ENCODE results near the gene CRABP1.

Gene CRABP1

DNA sequence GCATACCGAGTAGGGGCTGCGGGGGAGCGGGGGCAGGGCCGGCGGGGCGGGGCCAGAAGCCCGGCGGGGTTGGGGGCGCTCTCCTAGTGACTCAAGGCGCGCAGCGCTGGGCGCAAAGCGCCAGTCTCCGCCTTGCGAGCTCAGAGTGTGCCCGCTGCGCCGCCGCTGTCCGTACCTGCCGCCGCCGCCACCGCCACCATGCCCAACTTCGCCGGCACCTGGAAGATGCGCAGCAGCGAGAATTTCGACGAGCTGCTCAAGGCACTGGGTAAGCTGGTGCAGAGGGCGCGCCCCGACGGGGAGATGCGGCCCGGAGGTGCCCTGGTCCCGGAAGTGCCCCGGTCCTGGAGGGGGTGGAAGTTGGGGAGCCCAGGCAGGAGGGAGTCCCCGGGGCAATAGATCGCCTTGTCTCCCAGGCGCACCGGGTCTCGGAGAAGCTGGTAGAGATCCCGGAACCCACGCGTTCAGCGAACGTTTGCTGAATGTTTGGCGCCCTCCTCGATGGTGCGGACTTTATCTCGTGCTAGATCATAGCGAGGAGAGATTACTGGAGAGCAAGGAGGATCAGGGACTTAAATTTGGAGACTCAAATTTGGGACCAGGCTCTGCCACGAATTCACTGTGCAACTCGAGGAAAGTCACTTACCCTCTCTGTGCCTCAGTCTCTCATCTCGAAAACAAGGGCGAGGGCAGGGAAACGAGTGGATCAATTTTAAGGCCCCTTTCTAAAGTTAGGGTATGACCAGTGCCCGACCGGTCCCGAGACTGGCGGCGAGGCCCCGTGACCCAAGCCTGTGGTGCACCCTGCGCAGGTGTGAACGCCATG lies at the start of gene CRABP1:
Gene CRABP1 (plus strand): TSS at position 123 of the 826 bp plus-strand sequence. CDS start 76 bp downstream, at position 199.
- peak; percentile 9 for DNase-seq

DNA sequence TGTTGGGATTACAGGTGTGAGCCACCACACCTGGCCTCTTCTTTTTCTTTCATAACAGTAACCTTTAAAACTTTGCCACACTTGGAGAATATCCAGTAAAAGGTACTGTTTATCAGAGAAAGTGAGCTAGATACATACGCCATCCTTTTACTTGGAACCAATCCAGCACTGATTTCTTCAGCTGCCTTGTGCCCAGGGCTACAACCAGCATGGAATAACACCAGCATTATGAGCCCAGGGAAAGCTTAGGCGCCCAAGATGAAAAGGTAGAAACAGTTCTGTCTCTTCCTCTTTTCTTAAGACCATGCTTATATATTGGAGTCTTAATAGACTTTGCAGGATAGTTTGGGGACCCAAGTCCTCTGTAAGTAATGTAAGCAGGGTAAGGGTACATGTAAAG lies 49.1 kb upstream of the CRABP1 start:
- DNase-seq: no peak

DNA sequence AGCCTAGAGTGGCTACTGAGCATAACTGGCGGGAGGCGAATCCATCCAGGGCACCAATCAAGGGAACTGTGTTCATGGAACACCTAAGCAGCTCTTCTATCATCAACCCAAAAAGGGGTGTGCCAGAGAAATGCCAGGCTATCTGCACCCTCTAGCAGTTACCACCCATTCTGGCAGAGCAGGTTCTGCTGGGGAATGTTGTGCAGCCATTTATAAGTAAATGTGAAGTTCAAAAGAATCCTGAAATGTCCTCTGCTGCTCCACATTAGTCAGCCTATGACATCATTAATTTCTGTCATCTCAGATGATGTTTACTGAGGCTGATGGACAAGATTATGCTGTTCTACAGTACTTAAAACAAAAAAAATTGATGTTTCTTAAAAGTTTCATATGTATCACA lies 48.5 kb upstream of the CRABP1 start:
- no peak for DNase-seq

DNA sequence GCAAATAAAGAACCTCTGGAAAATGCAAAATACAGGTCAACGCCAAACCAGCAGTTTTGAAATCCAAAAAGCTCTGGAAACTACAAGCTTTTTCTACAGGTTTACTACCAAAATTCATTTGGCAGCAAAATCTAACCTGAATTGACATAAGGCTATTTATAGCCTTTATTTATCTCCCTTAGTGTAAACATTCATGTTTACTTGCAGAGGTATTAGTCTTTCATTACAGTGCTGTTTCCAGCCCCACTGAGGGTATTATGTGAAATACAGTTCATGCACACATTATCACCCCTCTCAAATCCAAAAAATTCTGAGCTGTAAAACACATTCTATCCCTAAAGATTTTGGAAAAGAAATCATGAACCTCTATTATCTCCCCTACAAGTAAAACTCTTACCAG lies 47.9 kb upstream of the CRABP1 start:
- DNase-seq: no peak

DNA sequence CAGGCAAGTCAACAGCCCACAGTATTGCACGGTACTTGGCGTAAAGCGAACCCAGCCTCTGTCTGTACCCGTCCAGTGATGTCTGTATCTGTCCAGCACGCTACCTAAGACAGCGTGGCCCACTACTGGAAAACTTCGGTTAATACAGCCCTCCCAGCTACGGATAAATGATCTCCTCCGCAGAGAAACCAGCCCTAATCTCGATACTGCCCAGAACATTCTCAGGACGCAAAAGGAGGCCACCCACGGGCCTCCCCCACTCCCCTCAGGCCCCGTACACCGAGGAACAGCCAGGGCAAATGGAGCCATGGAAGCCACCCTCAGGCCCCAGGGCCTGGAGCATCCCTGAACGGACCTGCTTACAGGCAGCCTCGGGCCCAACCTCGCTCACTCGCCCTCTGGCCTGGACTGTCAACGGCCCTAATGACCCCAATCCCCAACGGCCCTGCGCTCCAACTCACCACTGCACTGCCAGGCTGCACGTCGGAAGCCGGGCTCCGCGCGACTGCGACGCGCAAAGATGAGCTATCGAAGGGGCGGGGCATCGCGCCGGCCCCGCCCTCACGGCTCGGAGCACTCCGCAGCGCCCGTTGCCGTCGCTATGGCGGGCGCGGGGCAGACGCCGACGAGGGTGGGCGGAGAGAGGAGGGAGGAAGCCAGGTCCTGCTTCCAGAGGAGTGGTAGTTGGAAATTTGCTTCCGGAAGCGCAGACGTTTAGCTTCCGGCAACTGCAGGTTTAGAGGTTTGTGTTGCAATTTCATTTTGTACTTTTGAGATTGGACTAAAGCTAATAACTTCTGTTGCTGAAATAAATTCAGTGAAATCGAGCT lies 40.8 kb upstream of the CRABP1 start, which contains the start of gene SKIC8:
Gene SKIC8 (minus strand): TSS at position 509 of the 830 bp plus-strand sequence. CDS start 3,923 bp downstream, outside the sequence.
- DNase-seq: peak; percentile 86

DNA sequence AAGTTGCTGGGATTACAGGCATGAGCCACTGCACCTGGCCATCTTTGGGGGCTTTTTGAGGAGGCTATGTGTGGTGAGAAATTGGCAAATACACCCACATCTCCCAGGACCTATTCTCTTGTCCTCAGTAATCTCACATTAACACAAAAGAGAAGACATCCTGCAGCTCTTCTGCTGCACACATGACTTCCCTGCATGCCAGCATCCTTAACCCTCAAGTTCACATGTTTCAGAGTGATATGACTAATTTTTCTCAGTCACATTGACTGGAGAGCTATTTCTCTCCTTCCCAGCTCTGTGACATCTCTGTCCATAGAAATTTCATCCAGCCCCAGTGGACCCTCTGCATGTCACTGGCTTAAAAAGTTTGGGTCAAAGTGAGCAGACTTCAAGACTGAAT lies 38.8 kb upstream of the CRABP1 start:
- no peak for DNase-seq

DNA sequence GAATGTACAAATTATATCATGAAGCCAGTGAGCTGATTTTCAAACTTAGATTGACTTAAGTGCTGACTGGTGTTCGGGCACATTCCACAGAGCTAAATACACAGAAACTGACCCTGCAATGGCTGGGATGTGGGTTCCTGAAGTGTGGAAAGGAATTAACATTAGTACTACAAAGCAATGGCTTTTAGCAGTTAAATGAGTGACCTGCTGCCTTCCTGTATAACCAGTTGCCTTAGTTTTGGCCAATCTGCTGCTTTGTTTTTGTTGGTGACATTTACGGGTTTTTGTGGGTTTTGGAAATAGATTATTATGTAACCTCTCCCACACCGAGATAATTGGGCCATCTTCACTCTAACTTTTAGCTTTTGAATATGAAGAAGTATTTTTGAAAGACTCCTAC lies 38.3 kb upstream of the CRABP1 start:
- DNase-seq: no peak

DNA sequence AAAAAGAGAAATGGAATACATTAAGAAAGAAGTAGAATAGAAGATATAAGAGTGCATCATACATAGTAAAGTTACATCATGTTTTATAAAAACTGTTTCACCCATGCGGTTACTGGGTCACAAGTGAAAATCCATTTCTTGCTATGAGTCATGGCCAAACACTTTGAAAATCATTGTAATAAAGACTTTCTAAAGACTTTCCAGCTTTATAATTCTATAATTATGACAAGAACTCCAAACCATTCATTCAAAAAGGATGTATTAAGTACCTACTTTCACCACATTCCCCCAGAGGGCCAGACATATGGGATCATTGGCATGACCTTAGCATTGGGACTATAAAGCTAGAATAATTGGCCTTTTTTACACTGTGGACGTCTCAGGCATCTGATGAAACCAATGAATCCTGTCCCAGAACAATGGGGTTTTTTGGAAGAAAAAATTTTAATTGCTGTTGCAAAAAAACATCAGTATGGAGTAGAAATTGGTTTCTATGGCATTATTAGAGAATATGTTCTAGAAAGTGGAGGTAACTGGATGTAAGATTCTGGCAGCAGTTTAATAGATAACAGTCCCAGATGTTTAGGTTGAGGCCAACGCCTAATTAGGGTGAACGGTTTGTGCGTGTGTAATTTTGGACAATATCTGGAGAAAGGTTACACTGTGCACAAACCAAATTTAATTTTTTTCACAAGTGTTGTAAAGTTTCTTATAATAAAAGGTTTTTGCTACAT lies 37.4 kb upstream of the CRABP1 start:
- DNase-seq: no peak

DNA sequence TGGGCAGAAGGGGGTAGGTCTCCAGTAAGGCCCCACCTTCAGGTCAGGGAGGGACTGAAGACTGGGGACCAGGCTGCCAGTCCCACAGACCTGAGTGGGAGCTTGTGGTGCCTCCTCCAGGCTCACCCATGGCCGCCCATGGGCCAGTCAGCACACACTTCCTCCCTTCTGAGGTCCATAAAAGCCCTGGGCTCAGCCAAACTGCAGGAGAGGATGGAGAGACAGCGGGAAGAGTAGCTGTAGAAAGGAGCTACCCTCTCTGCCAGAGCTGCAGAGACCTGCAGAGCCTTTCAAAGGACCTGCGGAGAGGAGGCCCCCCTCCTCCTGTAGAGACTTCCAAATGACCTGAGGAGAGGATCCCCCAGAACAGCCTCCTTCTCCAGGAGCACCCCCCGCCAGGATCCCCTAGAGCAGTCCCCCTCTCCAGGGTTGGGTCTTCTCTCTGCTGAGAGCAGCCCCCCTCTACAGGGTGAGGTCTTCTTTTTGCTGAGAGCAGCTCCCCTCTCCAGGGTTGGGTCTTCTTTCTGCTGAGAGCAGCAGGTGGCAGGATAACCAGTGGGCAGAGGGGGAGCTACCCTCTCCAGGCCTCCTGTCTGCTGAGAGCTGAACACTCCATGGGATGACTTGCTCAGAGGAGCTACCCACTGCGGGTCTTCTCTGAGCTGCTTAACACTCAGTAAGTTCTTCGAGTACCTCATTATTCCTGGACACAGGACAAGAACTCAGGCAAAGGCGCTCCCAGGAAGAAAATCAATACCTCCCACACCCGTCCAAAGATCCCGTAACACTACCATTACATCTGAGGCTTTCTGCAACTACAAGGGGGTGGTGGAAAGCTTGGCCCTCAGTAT lies 35.7 kb upstream of the CRABP1 start:
- DNase-seq: no peak

DNA sequence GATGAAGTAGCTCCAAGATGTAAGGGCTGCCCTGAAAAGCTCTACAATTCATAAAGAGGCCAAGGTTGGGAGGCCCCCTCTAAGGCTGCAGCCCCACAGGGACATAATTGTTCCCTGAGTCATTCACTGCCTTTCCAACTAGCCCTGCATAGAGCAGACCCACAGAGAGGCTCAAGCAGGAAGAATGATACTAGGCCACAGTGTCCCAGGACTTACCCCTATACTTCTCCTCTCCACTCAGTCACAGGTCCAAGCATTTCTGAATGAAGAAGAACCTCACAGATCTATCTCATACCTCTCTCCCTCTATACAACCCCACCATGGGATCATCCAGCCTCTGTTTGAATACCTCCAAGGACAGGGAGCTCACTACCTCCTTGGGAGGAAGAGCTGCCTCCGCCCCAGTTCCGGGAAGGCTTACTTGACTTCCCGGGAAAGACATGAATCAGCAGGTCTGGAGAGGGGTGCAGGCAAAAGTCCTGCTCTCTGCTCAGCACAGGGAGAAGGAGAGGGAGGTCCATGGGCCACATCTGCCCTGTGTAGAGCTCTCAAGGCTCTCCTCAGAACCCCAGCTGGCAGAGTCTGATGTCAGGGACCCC lies 33.9 kb upstream of the CRABP1 start:
- DNase-seq: no peak

DNA sequence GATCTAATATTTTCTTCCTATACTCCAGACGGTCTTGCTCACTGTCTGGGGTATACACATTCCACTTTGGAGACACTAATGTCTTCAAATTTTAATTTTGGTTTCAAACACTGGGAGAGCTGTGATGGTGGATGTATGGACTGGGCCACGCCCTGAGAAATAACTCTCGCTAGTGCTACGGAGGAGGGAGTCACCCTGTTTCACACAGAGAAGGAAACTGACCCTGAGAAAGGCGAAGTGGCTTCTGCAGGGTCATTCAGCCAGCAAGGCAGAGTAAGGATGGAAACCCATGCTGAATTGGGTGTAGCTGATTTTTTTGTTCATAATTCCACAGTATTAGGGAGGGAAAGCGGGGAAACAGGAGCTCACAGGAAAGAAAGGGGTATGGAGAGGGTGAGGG lies 32.2 kb upstream of the CRABP1 start:
- no peak for DNase-seq

DNA sequence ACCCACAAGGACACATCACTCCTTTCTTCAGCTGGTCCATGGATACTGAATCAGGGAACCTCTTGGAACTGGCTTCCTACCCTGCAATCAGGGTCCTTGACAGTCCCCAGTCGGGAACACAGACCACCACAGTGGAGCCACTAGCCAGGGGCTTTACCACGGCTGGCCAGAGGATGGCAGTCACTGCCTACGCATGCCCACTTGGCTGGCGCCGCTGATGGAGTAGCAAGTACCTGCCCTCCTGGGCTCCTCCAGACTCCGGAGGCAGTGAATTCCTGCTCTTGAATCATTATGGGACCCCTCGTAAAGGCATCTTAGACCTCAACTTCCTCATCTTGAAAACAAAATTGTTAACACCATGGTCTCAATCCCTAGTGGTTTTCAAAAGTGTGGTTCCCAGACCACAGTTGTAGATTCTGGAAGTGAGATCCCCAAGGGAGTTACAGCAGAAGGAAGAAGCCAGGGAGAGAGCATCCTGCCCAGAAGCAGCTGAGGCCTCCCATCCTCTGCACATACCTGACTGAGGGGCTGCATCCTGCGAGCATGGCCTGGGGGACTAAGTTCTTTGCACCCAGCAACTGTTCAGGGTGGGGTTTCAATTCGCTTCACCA lies 31.6 kb upstream of the CRABP1 start:
- peak; percentile 48 for DNase-seq

DNA sequence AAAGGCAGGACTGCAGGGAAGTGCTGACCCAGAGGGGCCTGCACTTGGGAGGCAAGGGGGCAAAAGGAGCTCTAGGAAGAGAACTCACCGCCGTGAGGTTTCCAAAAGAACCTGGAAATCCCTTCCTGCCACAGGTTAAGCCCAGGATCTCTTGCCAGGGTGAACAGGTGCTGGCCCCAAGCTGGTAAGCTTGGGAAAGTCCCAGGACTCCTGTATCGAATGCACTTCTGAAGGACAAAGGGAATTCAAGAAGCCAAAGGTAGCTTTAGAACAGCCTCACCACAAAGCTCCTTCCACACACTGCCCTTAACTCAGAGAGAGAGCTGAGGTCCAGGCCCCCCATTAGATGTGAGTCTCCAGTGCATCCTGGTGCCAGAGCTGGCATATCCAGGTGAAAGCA lies 28.9 kb upstream of the CRABP1 start:
- DNase-seq: no peak

DNA sequence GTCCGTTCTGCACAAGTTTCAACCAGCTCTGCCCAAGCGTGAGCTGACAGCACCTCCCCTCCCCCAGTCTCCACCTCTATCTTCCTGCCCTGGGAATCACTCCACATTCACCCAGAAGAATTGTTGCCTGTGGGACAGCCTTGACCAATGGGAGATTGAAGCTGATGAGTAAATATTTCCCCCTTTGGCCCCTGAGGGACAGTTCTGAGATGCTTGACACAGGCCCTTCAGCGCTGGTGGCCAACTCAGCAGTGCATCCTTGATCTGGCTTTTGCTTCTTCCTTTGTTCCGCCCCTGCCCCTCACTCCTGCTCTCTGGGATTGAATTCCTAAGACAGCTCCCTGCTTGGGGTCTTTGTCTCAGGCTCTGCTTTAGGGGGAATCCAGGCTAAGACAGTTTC lies 27.6 kb upstream of the CRABP1 start:
- no peak for DNase-seq

DNA sequence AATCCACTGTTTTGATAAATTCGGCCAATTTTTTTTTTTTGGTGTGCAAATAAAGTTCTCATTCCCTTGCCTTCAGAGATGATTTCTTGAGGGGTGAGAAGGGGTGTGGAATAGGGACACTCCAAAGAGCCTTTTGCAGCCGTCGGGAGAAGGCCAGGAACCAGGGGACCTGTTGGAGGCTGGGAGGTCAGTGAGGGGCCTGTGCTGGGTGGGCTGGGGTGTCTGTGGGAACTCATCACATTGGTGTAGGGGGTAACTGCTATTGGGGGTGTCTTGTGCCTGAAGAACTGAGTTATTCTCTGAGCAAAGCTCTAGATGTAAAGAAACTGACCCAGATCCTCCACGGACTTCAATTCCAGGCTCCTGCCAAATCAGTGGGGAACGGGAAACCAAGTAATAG lies 27.2 kb upstream of the CRABP1 start:
- no peak for DNase-seq

DNA sequence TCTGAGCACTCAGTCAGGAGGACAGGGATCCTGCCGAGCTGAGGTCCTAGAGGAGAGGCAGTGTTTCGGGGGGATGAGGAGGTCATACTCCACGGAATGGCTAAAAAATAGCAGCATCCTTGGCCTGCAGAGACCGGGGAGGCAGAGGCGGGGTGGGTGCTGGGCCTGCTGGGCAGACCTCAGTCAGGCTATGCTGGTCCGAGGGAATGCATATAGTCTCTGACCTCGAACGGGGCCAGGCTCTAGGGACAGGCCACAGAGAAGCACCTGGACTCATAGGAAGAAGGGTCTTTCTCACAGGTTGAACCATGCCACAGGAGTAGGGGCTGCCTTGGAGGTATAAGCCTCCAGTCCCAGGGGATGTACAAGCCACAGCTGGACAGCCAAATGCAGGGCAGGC lies 26.8 kb upstream of the CRABP1 start:
- no peak for DNase-seq

DNA sequence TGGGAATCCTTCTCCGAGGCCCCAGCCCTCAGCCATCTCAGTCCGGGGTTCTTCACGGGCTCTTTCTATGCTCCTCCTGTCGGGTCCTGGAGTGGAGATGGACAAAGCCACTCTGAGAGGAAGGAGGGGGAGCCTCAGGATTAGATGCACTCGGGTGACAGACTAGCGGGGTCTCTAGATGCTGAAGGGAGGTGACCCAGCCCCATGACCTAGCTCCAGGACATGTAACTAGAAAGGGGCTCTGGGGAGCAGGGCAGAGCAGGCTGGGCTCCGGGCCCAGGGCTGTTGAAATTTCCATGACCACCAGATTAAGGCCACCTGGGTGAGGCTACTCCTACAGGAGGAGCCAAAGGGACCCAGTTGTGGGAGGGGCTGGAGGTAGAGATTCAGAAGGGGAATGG lies 26.0 kb upstream of the CRABP1 start:
- no peak for DNase-seq

DNA sequence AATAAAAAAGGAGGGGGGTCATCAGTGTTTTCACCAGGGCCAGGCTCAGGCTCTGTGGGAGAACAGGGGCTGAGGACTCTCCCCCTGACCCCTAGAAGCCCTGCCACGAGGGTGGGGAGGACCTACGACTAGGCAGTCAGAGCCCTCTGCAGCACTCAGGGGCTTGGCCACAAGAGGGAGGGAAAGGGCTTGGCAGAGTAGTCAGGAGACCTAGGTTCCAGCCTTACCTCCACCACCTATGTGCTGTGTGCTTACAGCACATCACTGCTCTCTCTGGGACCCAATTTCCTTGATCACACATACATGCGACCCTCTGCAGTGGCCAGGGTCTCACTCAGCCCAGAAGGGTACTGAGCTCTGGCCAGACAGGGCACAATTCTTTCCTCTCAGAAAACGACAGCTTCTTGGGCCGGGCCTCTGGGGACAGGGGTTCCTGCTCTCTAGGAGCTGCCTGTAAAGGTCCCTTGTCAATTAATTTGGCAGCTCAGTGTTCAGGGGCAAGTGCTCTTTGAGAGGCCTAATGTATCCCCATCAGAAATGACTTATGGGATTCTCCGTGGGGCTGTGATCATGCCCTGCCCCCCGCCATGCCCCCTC lies 24.4 kb upstream of the CRABP1 start:
- peak; percentile 16 for DNase-seq

DNA sequence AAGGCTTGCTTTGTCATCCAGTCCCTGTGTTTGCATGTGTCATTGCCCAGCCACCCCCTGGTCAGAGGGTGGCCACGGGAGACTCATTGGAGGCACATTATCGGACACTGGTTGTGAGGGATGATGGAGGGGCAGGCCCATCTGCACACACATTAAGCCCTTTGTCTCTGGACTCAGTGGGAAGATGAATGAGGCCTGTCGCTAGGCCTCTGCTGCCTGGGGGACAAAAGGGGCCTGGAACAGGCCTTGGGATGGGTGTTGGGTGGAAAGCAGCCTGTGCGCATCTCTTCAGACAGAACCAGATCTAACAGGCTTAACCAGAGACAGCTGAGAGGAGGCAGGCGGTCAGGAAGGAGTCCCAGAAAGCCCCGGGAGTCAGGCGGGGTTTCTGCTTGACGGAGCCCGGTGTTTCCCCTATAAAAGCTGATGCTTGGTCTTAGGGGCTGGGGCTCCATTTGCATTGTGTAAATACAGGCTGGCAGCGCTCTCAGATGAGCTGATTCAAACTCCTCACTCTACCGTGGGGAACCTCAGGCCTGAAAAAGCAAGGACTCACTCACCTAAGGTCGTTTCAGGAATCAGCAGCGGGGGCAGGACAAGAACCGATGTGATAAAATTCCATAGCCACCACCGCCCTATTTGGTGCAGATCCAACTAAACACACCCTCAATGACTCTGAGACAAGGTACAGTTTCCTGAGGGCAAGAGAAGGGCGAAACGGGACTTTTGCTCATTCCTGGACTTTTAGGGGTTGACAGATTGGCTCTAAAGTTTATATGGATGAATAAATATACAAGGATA lies 23.7 kb upstream of the CRABP1 start:
- DNase-seq: peak; percentile 48

Measured in NCI-H146 (cell line).